SU-DHL-6 (cell line): ENCODE measurements around the gene NOTUM.

ENCODE experiments used
- H2AFZ ChIP-seq: fragments of 200-600 bp; sonication (generic); 2 replicates; pipeline ENCODE4 v1.6.1; 2014; ENCODE audit warnings: low read depth, mild to moderate bottlenecking, moderate library complexity, mixed read lengths, antibody characterized with exemption, low read length; ENCODE audit not compliant: severe bottlenecking
- H3F3A ChIP-seq: fragments of 200-600 bp; shearing (Covaris generic); 2 replicates; pipeline ENCODE4 v1.6.0; 2016; ENCODE audit warnings: antibody characterized with exemption, mild to moderate bottlenecking; ENCODE audit not compliant: insufficient read depth
- H3K27ac ChIP-seq: fragments of 200-600 bp; sonication (generic); 2 replicates; pipeline ENCODE4 v1.5.1; 2016; ENCODE audit warnings: low read depth, mild to moderate bottlenecking, low read length, moderate library complexity, mixed read lengths
- H3K27me3 ChIP-seq: fragments of 200-600 bp; sonication (generic), shearing (Covaris generic); 2 replicates; pipeline ENCODE4 v1.6.0; 2014; ENCODE audit warnings: mild to moderate bottlenecking, low read length
- H3K36me3 ChIP-seq: fragments of 200-600 bp; sonication (generic); 2 replicates; pipeline ENCODE4 v1.6.1; 2014; ENCODE audit warnings: mild to moderate bottlenecking, low read length, mixed read lengths
- H3K4me2 ChIP-seq: fragments of 300-600, 200-600 bp; shearing (Covaris generic), sonication (generic); 2 replicates; pipeline ENCODE4 v1.6.0; 2014; ENCODE audit warnings: low read length, low read depth, mild to moderate bottlenecking; ENCODE audit not compliant: poor library complexity, severe bottlenecking
- H3K4me3 ChIP-seq: fragments of 200-600 bp; sonication (generic); 2 replicates; pipeline ENCODE4 v1.5.1; 2014; ENCODE audit warnings: antibody characterized with exemption, low read length, mild to moderate bottlenecking, mixed read lengths; ENCODE audit not compliant: insufficient read depth, poor library complexity, severe bottlenecking
- H3K79me2 ChIP-seq: fragments of 200-600 bp; sonication (generic); 2 replicates; pipeline ENCODE4 v1.6.1; 2014; ENCODE audit warnings: mild to moderate bottlenecking, low read length, moderate library complexity; ENCODE audit not compliant: insufficient read depth
- H3K9ac ChIP-seq: fragments of 200-600 bp; sonication (generic); 2 replicates; pipeline ENCODE4 v1.7.0; 2014; ENCODE audit warnings: mild to moderate bottlenecking, low read length
- H3K9me2 ChIP-seq: fragments of 200-600 bp; sonication (generic); replicated peaks from 2 replicates; pipeline ENCODE4 v1.6.1; 2014; ENCODE audit warnings: low read length; ENCODE audit not compliant: insufficient read depth
- H3K9me3 ChIP-seq: fragments of 200-600 bp; sonication (generic); 2 replicates; pipeline ENCODE4 v1.6.1; 2014; ENCODE audit warnings: low read length, mixed read lengths; ENCODE audit not compliant: insufficient read depth
- H4K20me1 ChIP-seq: fragments of 200-600 bp; sonication (generic); 2 replicates; pipeline ENCODE4 v1.6.1; 2014; ENCODE audit warnings: low read depth, mild to moderate bottlenecking, antibody characterized with exemption, low read length, moderate library complexity, mixed read lengths
- CTCF ChIP-seq: fragments of 200-600 bp; sonication (generic); IDR thresholded peaks from one replicate; pipeline ENCODE4 v1.5.1; 2017; ENCODE audit warnings: antibody characterized with exemption, mild to moderate bottlenecking, low read length, moderate library complexity; ENCODE audit not compliant: insufficient read depth, poor library complexity, severe bottlenecking
- EZH2phosphoT487 ChIP-seq: fragments of 200-600 bp; sonication (generic), shearing (Covaris generic); conservative IDR thresholded peaks from 2 replicates; pipeline ENCODE4 v1.6.1; 2018; ENCODE audit warnings: mild to moderate bottlenecking, antibody characterized with exemption, low read length, moderate library complexity, mixed read lengths

The NOTUM gene

GRCh38 chr17:81978524-81979298, 17.7 kb upstream of the NOTUM start:
- no peak for TF ChIP-seq EZH2phosphoT487
- Histone ChIP-seq H3K9ac (peak overlapping the region; percentile 93), H3K27ac (no peak overlapping the region)

GRCh38 chr17:81977211-81977808, 16.3 kb upstream of the NOTUM start, which contains the start of gene ASPSCR1:
TSS of gene ASPSCR1 (plus strand) at chr17:81977629. CDS start at chr17:81977647, 18 bp downstream.
- Histone ChIP-seq H3K9me2 (no peaks in the 10 kb centered on the region), H3K9ac (peak within 1 kb of the TSS; percentile 93), H3K36me3 (no peaks in the 10 kb centered on the region), H2AFZ (peak within 1 kb of the TSS; percentile 77), H3K4me2 (peak within 1 kb of the TSS; percentile 80), H4K20me1 (no peaks in the 10 kb centered on the region), H3K79me2 (peaks cover 9% of the 10 kb centered on the region; the same call in 1 of the 2 replicates), H3K27ac (peak within 1 kb of the TSS; percentile 72), H3K9me3 (peaks cover 4% of the 10 kb centered on the region; the same call in 1 of the 2 replicates), H3F3A (no peaks in the 10 kb centered on the region; the same call in 1 of the 2 replicates), H3K27me3 (no peaks in the 10 kb centered on the region), H3K4me3 (peak within 1 kb of the TSS; percentile 88)
- TF ChIP-seq EZH2phosphoT487 (no peak), CTCF (no peak)

More at GRCh38 chr17:81978524-81979298, 17.7 kb upstream of the NOTUM start:
- peak overlapping the region; percentile 88 for H3K4me3 ChIP-seq
- no peaks in the 10 kb centered on the region; the same call in 1 of the 2 replicates for H3F3A ChIP-seq
- no peaks in the 10 kb centered on the region for H3K9me2 ChIP-seq
- no peaks in the 10 kb centered on the region for H3K27me3 ChIP-seq
- no peaks in the 10 kb centered on the region for H4K20me1 ChIP-seq
- H3K79me2 ChIP-seq = peaks cover 9% of the 10 kb centered on the region; the same call in 1 of the 2 replicates
- no peaks in the 10 kb centered on the region for H3K9me3 ChIP-seq
- peak overlapping the region; percentile 80 for H3K4me2 ChIP-seq
- H3K36me3 ChIP-seq = no peaks in the 10 kb centered on the region
- no peak overlapping the region for H2AFZ ChIP-seq

GRCh38 chr17:81976332-81977210, 15.6 kb upstream of the NOTUM start:
- TF ChIP-seq CTCF = no peak
- H3K4me2 ChIP-seq = peak overlapping the region; percentile 80
- no peaks in the 10 kb centered on the region for H4K20me1 ChIP-seq
- no peaks in the 10 kb centered on the region for H3K9me2 ChIP-seq
- H2AFZ ChIP-seq = peak overlapping the region; percentile 55
- no peaks in the 10 kb centered on the region for H3K36me3 ChIP-seq
- H3K79me2 ChIP-seq = peaks cover 9% of the 10 kb centered on the region; the same call in 1 of the 2 replicates
- H3K9ac ChIP-seq = peak overlapping the region; percentile 93
- H3K4me3 ChIP-seq = peak overlapping the region; percentile 88
- H3K9me3 ChIP-seq = peaks cover 4% of the 10 kb centered on the region; the same call in 1 of the 2 replicates
- H3F3A ChIP-seq = no peaks in the 10 kb centered on the region; the same call in 1 of the 2 replicates
- H3K27ac ChIP-seq = peak overlapping the region; percentile 72
- no peaks in the 10 kb centered on the region for H3K27me3 ChIP-seq
